Naive thymus-derived CD4-positive, alpha-beta T cell (primary cell): ENCODE results near the gene RBMS3. TPM values are rescaled to one million over a fixed set of nuclear protein-coding genes. Genes with fewer than 3 reads are reported as not detected.

Experiments
- ATAC-seq: fragments of 150-1000 bp; cut with Tn5 transposase; 2 replicates; pipeline ENCODE4 v1.10.0; 2021; ENCODE audit warnings: mild to moderate bottlenecking, moderate library complexity
- CTCF ChIA-PET: fragments of 350-600 bp; sonication (Branson Sonifier 250); formaldehyde crosslinking; loops from one replicate; lab custom pipeline; 2021; ENCODE audit warnings: antibody characterized with exemption; lab: Charles Lee
- POLR2A ChIA-PET: fragments of 350-600 bp; sonication (Branson Sonifier 250); formaldehyde crosslinking; loops from one replicate; lab custom pipeline; 2021; ENCODE audit warnings: antibody characterized with exemption, inconsistent platforms; lab: Charles Lee
- DNase-seq, 9 donors: peaks; one replicate each; pipeline versions ENCODE4 v3.0.0 to v3.0.0-alpha.2; 2020 to 2022; ENCODE audit warnings: mixed read lengths in 1 of 9
- H3K27ac ChIP-seq: one replicate; pipeline ENCODE4 v1.7.0; 2013; ENCODE audit warnings: mild to moderate bottlenecking, low read depth, low read length, moderate library complexity
- H3K27me3 ChIP-seq, 2 donors: one replicate each; pipeline ENCODE4 v1.7.0; 2013; ENCODE audit warnings: low read length in 2 of 2, mild to moderate bottlenecking in 2 of 2, moderate library complexity in 2 of 2; ENCODE audit not compliant: control insufficient read depth in 2 of 2, insufficient read depth in 2 of 2
- H3K36me3 ChIP-seq, 3 experiments: 1 replicate in 2 of 3; 2 replicates in 1 of 3; pipeline ENCODE4 v1.7.0; 2013; ENCODE audit warnings: low read length in 3 of 3, mild to moderate bottlenecking in 3 of 3, moderate library complexity in 1 of 3; ENCODE audit not compliant: insufficient read depth in 3 of 3, control insufficient read depth in 2 of 3
- H3K4me1 ChIP-seq, 2 donors: one replicate each; pipeline ENCODE4 v1.7.0; 2013; ENCODE audit warnings: low read length in 2 of 2, mild to moderate bottlenecking in 2 of 2, moderate library complexity in 1 of 2; ENCODE audit not compliant: control insufficient read depth in 2 of 2, insufficient read depth in 2 of 2
- H3K4me3 ChIP-seq: 2 replicates; pipeline ENCODE4 v1.7.0; 2013; ENCODE audit warnings: mild to moderate bottlenecking, low read length
- H3K9me3 ChIP-seq, 3 experiments: 1 replicate in 2 of 3; 2 replicates in 1 of 3; pipeline ENCODE4 v1.7.0; 2013; ENCODE audit warnings: low read length in 3 of 3; ENCODE audit not compliant: control insufficient read depth in 2 of 3
- H3K27ac Mint-ChIP-seq, 9 donors: one replicate each; pipeline ENCODE4 v1.8.0; 2020 to 2022; ENCODE audit warnings: mixed read lengths in 9 of 9, mild to moderate bottlenecking in 8 of 9, moderate library complexity in 5 of 9, inconsistent platforms in 2 of 9
- H3K27me3 Mint-ChIP-seq, 5 donors: one replicate each; pipeline ENCODE4 v1.8.0; 2021 to 2022; ENCODE audit warnings: mixed read lengths in 5 of 5, mild to moderate bottlenecking in 1 of 5
- H3K36me3 Mint-ChIP-seq, 5 donors: one replicate each; pipeline ENCODE4 v1.8.0; 2020 to 2022; ENCODE audit warnings: mixed read lengths in 5 of 5, mild to moderate bottlenecking in 3 of 5, inconsistent platforms in 1 of 5
- H3K4me1 Mint-ChIP-seq, 7 donors: one replicate each; pipeline ENCODE4 v1.8.0; 2020 to 2022; ENCODE audit warnings: mixed read lengths in 7 of 7, mild to moderate bottlenecking in 3 of 7, inconsistent platforms in 1 of 7
- H3K4me3 Mint-ChIP-seq, 10 donors: one replicate each; pipeline ENCODE4 v1.8.0; 2020 to 2022; ENCODE audit warnings: mild to moderate bottlenecking in 10 of 10, mixed read lengths in 10 of 10, moderate library complexity in 6 of 10, inconsistent platforms in 2 of 10
- H3K9me3 Mint-ChIP-seq, 11 donors: one replicate each; pipeline ENCODE4 v1.8.0; 2020 to 2022; ENCODE audit warnings: mixed read lengths in 11 of 11, mild to moderate bottlenecking in 4 of 11, inconsistent platforms in 1 of 11, moderate library complexity in 1 of 11
- intact Hi-C, 2 donors: fragments of 100-400 bp; cut with micrococcal nuclease; formaldehyde crosslinking; loops; one replicate each; pipeline ENCODE4 v1.15.1; 2023
- polyA plus RNA-seq, 2 donors: library from polyadenylated mRNA; unstranded; fragments of 300-500 nt; fragmentation: Illumina TruSeq; gene quantifications; one replicate each; pipeline ENCODE4 v1.2.3, GENCODE V29; 2021
- total RNA-seq, 6 experiments: library from RNA in 5 of 6; stranded (reverse) in 5 of 6; gene quantifications; 1 replicate in 5 of 6; 2 replicates in 1 of 6; pipeline ENCODE4 v1.2.3 and lab custom pipeline; 2021 to 2026

The RBMS3 gene
- total and polyA plus RNA-seq, 7 experiments from 2014 or later, result 0.15 to 4.9 (median 0.49) TPM

DNA sequence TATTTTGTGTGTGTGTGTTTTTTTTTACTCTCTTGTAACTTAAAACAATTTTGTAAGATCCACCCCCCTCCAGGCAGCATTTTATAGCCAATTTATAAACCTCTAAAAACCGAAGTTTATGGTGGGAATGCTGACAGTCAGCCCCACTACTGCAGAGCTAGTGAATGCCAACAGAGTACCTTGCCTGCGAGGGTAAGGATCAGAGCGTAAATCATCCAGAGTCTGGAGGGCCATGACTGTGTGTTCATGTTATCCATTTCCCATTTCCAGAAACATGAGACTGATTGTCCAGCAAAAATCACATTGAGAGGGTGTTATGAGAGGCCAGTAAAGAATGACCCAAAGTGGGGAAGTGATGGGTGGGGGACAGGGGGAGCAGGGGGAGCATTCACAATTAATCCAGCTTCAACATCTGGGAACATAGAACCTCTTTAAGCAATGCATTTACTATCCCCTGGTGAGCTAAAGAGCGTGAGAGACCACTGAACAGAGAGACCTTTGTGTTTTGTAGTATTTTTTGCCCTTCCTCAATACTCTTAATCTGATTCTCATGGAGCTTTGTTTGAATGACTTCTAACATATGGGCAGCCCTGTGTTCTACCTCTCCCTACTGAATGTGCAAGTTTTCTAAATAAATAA, 464.5 kb downstream of the RBMS3 start:
- ATAC-seq (no peak), DNase-seq (no peak)
- no peak overlapping the region for H3K27ac Mint-ChIP-seq
- Histone ChIP-seq H3K27ac (no peak overlapping the region), H3K9me3 (no peaks in the 10 kb centered on the region), H3K4me1 (no peaks in the 10 kb centered on the region), H3K27me3 (no peaks in the 10 kb centered on the region), H3K4me3 (no peak overlapping the region), H3K36me3 (no peaks in the 10 kb centered on the region)
- H3K4me1 Mint-ChIP-seq, result no peaks in the 10 kb centered on the region
- POLR2A ChIA-PET, result no interaction called here
- CTCF ChIA-PET, result no interaction called here
- H3K4me3 Mint-ChIP-seq, result no peak overlapping the region
- intact Hi-C loops, result no loop called here
- no peaks in the 10 kb centered on the region for H3K9me3 Mint-ChIP-seq
- H3K36me3 Mint-ChIP-seq, result no peaks in the 10 kb centered on the region
- peaks cover 0 to 12% (median 5%) of the 10 kb centered on the region in 5 donors for H3K27me3 Mint-ChIP-seq

DNA sequence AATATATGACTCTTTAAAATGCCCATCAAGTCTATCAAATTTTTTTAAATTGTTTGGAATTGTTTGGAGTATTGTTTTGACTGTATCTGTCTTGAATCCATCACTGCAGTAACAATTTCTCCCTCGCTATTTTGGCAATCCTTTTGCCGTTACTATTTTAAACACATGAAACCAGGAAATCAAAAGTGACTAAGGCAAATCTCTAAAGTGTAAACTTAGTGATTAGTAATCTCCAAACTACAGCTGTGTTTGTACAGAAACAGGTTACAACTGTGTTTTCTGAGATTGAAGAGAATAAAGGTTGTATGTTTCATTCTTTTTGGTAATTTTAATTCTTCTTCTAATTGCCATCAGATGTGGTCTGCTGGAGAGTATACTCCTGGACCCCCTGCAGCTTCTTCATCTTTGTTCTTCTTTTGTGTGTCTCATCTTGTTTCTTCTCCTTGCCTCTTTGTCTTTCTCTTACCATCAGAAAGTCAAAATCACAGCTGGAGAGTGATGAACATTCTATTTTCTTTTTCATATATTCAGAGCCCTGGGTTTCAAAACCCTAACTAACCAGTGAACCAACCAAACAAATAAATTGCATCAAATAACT, 465.4 kb downstream of the RBMS3 start:
- Mint-ChIP-seq H3K4me1 (no peaks in the 10 kb centered on the region), H3K9me3 (peaks cover 0 to 2% (median 0%) of the 10 kb centered on the region in 11 donors), H3K27me3 (peaks cover 0 to 12% (median 5%) of the 10 kb centered on the region in 5 donors), H3K36me3 (no peaks in the 10 kb centered on the region), H3K4me3 (no peak overlapping the region), H3K27ac (no peak overlapping the region)
- ChIA-PET POLR2A (no interaction called here), CTCF (interaction anchor here (0.5 kb wide), 1 partner anchor 11 kb away, joined by 4 read pairs; no protein-coding TSS in a partner anchor)
- Histone ChIP-seq H3K9me3 (no peaks in the 10 kb centered on the region), H3K36me3 (no peaks in the 10 kb centered on the region), H3K27ac (no peak overlapping the region), H3K4me1 (no peaks in the 10 kb centered on the region), H3K4me3 (no peak overlapping the region), H3K27me3 (no peaks in the 10 kb centered on the region)
- DNase-seq (no peak), ATAC-seq (no peak)
- intact Hi-C loops, result no loop called here

DNA sequence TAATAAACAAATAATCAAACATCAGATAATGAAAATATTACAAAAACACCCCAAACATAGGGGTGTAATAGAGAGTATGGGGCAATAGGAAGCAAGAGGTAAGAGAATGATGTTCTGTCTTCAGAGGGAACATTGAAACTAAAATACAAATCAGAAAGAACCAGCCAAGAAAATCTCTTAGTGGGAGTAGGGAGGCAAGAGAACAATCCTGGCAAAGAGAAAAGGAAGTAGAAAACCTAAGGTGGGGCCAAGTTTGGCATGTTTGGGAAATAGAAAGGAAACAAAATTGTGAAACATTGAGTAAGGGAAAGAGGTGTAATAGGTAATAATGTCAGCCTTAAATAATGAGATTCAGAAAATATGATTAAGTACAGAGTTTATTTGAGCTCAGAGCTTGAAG, 467.1 kb downstream of the RBMS3 start:
- no peak overlapping the region for H3K27ac Mint-ChIP-seq
- DNase-seq, result no peak
- CTCF ChIA-PET, result no interaction called here
- POLR2A ChIA-PET, result no interaction called here
- no peaks in the 10 kb centered on the region for H3K9me3 ChIP-seq
- H3K9me3 Mint-ChIP-seq, result peaks cover 0 to 2% (median 0%) of the 10 kb centered on the region in 11 donors
- no peak for ATAC-seq
- no peaks in the 10 kb centered on the region for H3K27me3 ChIP-seq
- H3K36me3 Mint-ChIP-seq, result no peaks in the 10 kb centered on the region
- intact Hi-C loops, result no loop called here
- no peak overlapping the region for H3K27ac ChIP-seq
- H3K4me3 Mint-ChIP-seq, result no peak overlapping the region
- no peaks in the 10 kb centered on the region for H3K4me1 Mint-ChIP-seq
- H3K36me3 ChIP-seq, result no peaks in the 10 kb centered on the region
- H3K4me1 ChIP-seq, result no peaks in the 10 kb centered on the region
- peaks cover 0 to 13% (median 10%) of the 10 kb centered on the region in 5 donors for H3K27me3 Mint-ChIP-seq
- no peak overlapping the region for H3K4me3 ChIP-seq

DNA sequence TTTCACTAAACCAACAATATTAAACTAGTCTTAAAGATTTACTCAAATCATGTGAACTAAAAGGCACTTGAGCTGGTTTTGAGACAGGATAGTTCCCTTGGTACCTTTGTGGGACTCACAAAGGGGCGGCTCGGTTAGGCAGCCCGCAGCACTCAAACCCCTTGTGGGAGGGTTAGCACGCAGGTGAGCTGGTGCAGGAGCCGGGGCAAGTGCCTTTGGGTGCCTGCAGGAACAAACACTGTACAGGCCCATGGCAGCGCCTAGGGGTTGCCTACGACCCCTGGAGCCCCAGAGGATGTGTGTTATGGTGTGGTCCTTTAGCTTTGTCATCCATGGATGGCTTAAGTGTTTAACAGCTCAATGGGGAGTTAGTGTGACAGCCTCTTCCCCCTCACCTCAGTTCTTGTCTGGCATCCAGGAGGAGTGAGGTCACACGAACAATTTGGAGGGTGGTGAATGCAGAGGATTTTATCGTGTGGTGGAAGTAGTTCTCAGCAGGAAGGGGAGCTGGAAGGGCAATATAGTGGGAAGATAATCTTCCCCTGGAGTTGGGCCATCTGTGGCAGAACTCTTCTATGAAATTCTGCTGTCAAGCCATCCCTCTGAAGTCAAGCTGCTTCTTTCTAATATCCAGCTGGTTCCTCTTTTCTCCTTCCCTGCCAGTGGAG, 470.9 kb downstream of the RBMS3 start:
- ATAC-seq (no peak), DNase-seq (no peak)
- intact Hi-C loops, result no loop called here
- H3K4me3 Mint-ChIP-seq, result no peak overlapping the region
- Histone ChIP-seq H3K4me3 (no peak overlapping the region), H3K27ac (no peak overlapping the region), H3K27me3 (no peaks in the 10 kb centered on the region), H3K36me3 (no peaks in the 10 kb centered on the region), H3K4me1 (no peaks in the 10 kb centered on the region), H3K9me3 (no peaks in the 10 kb centered on the region)
- H3K9me3 Mint-ChIP-seq, result peaks cover 0 to 2% (median 0%) of the 10 kb centered on the region in 11 donors
- no peaks in the 10 kb centered on the region for H3K4me1 Mint-ChIP-seq
- no peak overlapping the region for H3K27ac Mint-ChIP-seq
- H3K27me3 Mint-ChIP-seq, result peaks cover 0 to 20% (median 13%) of the 10 kb centered on the region in 5 donors
- H3K36me3 Mint-ChIP-seq, result no peaks in the 10 kb centered on the region
- CTCF ChIA-PET, result no interaction called here
- POLR2A ChIA-PET, result no interaction called here

DNA sequence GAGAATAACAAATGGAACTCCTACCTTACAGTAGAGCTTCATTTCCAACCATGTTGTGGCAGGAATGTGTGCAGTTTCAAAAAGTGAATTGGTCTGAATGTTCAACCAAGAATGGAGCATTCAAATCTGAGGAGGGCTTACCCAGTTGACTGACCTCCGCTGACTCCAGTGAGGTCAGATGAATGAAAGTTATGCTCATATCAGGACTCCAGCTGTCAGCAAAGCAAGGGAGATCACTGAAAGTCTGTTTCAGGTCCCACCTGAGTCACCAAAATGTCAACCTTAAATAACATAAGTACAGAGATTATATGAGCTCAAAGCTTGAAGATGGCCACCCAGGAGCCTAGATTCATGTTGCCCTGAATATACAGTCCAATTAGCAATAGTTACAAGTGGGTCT, 473.5 kb downstream of the RBMS3 start:
- no peak overlapping the region for H3K4me3 Mint-ChIP-seq
- no peaks in the 10 kb centered on the region for H3K36me3 ChIP-seq
- H3K4me3 ChIP-seq, result no peak overlapping the region
- no peaks in the 10 kb centered on the region for H3K4me1 Mint-ChIP-seq
- H3K36me3 Mint-ChIP-seq, result no peaks in the 10 kb centered on the region
- H3K9me3 Mint-ChIP-seq, result peaks cover 0 to 2% (median 0%) of the 10 kb centered on the region in 11 donors
- DNase-seq (no peak), ATAC-seq (no peak)
- CTCF ChIA-PET, result interaction anchor here (0.6 kb wide), 1 partner anchor 1276 kb away, joined by 3 read pairs; no protein-coding TSS in a partner anchor
- peaks cover 0 to 13% (median 8%) of the 10 kb centered on the region in 5 donors for H3K27me3 Mint-ChIP-seq
- H3K27ac Mint-ChIP-seq, result no peak overlapping the region
- no peaks in the 10 kb centered on the region for H3K27me3 ChIP-seq
- H3K9me3 ChIP-seq, result no peaks in the 10 kb centered on the region
- H3K4me1 ChIP-seq, result no peaks in the 10 kb centered on the region
- POLR2A ChIA-PET, result no interaction called here
- intact Hi-C loops, result no loop called here
- H3K27ac ChIP-seq, result no peak overlapping the region

DNA sequence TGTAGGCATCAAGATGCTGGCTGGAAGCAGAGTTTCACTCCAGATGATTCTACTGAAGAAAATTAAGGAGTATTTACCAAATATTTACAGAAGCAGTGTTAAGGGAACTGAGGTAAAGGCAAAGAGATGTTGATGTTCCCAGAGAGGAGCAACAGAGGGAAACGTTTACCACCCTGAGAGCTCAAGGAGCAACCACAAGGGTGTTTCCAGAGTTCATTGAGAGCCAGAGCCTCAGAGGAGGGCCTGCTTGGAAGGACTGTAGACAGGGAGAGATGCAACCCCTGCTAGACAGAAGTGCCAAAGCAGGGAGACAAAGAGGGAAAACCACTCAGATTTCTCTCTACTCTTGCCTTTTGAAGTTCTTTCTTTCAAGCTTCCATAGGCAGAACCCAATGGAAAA, 474.5 kb downstream of the RBMS3 start:
- intact Hi-C loops, result no loop called here
- Mint-ChIP-seq H3K36me3 (no peaks in the 10 kb centered on the region), H3K27me3 (peaks cover 0 to 13% (median 8%) of the 10 kb centered on the region in 5 donors), H3K4me3 (no peak overlapping the region), H3K27ac (no peak overlapping the region), H3K4me1 (no peaks in the 10 kb centered on the region), H3K9me3 (peaks cover 0 to 2% (median 0%) of the 10 kb centered on the region in 11 donors)
- POLR2A ChIA-PET, result no interaction called here
- Histone ChIP-seq H3K27ac (no peak overlapping the region), H3K36me3 (no peaks in the 10 kb centered on the region), H3K9me3 (no peaks in the 10 kb centered on the region), H3K4me1 (no peaks in the 10 kb centered on the region), H3K27me3 (no peaks in the 10 kb centered on the region), H3K4me3 (no peak overlapping the region)
- DNase-seq (no peak), ATAC-seq (no peak)
- CTCF ChIA-PET, result no interaction called here
